ENCODE data around the gene BBIP1. TPM values are rescaled to one million over a fixed set of nuclear protein-coding genes. Genes with fewer than 3 reads are reported as not detected.

The BBIP1 gene
- total RNA-seq, 4 donors from 2014 or later = 8.9 to 15.3 (median 11.7) TPM

- intact Hi-C loops (cut with DNase I; ENCODE audit: low total_unique reads) = no loop called here
- Histone ChIP-seq H3K9me3 (no peaks in the 10 kb centered on the region), H3K27me3 (no peaks in the 10 kb centered on the region), H3K36me3 (peaks cover 0 to 40% of the 10 kb centered on the region in 2 donors), H3K4me1 (no peaks in the 10 kb centered on the region), H3K4me3 (no peak overlapping the region), H3K27ac (no peak overlapping the region)
- DNase-seq = no peak
- TF ChIP-seq POLR2A (IDR thresholded peaks at IDR 0.05) = no peak
- TF ChIP-seq CTCF (IDR thresholded peaks at IDR 0.05 in 4 of 5, conservative IDR thresholded peaks at IDR 0.05 in 1 of 5) = no peak
- in situ Hi-C loops (cut with MboI; ENCODE audit: low sequenced_read_pairs in 4 of 4) = loop anchor here in 3 of 4 donors (5.0 to 25.0 kb wide), 5 partner anchors 84 to 574 kb away; partner anchors contain the start of gene SMNDC1 (in 1 of the 3)
- ATAC-seq = no peak
Measured at GRCh38 chr10:110885932-110886674, 32.9 kb downstream of the BBIP1 start.

- DNase-seq (no peak), ATAC-seq (no peak)
- no peak overlapping the region for H3K4me3 ChIP-seq
- TF ChIP-seq POLR2A (IDR thresholded peaks at IDR 0.05) = no peak
- TF ChIP-seq CTCF (IDR thresholded peaks at IDR 0.05 in 4 of 5, conservative IDR thresholded peaks at IDR 0.05 in 1 of 5) = no peak
- in situ Hi-C loops (cut with MboI; ENCODE audit: low sequenced_read_pairs in 4 of 4) (loop anchor here (5.0 to 25.0 kb wide), 5 partner anchors 77 to 572 kb away; partner anchors contain the start of gene SMNDC1 (in 1 of the 4)), intact Hi-C loops (cut with DNase I; ENCODE audit: low total_unique reads) (no loop called here)
- H3K27me3 ChIP-seq = no peaks in the 10 kb centered on the region
- no peak overlapping the region for H3K27ac ChIP-seq
- peaks cover 0 to 36% of the 10 kb centered on the region in 2 donors for H3K36me3 ChIP-seq
- H3K4me1 ChIP-seq = peaks cover 0 to 7% of the 10 kb centered on the region in 2 donors
- no peaks in the 10 kb centered on the region for H3K9me3 ChIP-seq
Measured at GRCh38 chr10:110883924-110884323, 35.1 kb downstream of the BBIP1 start.

- in situ Hi-C loops (cut with MboI; ENCODE audit: low sequenced_read_pairs in 4 of 4) = loop anchor here (5.0 to 25.0 kb wide), 5 partner anchors 75 to 570 kb away; partner anchors contain the start of gene SMNDC1 (in 1 of the 4)
- DNase-seq = no peak
- no peak for ATAC-seq
Measured at GRCh38 chr10:110881905-110882304, 37.1 kb downstream of the BBIP1 start.

GRCh38 chr10:110881247-110881646 is 37.7 kb downstream of the BBIP1 start:
- no peak overlapping the region for H3K4me3 ChIP-seq
- ATAC-seq (no peak), DNase-seq (no peak)
- no peaks in the 10 kb centered on the region for H3K27me3 ChIP-seq
- H3K9me3 ChIP-seq = no peaks in the 10 kb centered on the region
- peaks cover 0 to 23% of the 10 kb centered on the region in 2 donors for H3K36me3 ChIP-seq
- TF ChIP-seq POLR2A (IDR thresholded peaks at IDR 0.05) (no peak), CTCF (IDR thresholded peaks at IDR 0.05 in 4 of 5, conservative IDR thresholded peaks at IDR 0.05 in 1 of 5) (no peak)
- peaks cover 0 to 7% of the 10 kb centered on the region in 2 donors for H3K4me1 ChIP-seq
- H3K27ac ChIP-seq = no peak overlapping the region
- in situ Hi-C loops (cut with MboI; ENCODE audit: low sequenced_read_pairs in 4 of 4) = loop anchor here (5.0 to 25.0 kb wide), 5 partner anchors 74 to 569 kb away; partner anchors contain the start of gene SMNDC1 (in 1 of the 4)
- intact Hi-C loops (cut with DNase I; ENCODE audit: low total_unique reads) = no loop called here

More at GRCh38 chr10:110881905-110882304, 37.1 kb downstream of the BBIP1 start:
- Histone ChIP-seq H3K4me1 (peaks cover 0 to 7% of the 10 kb centered on the region in 2 donors), H3K27me3 (no peaks in the 10 kb centered on the region), H3K36me3 (peaks cover 0 to 24% of the 10 kb centered on the region in 2 donors), H3K27ac (no peak overlapping the region), H3K4me3 (no peak overlapping the region), H3K9me3 (no peaks in the 10 kb centered on the region)
- no peak for TF ChIP-seq POLR2A (IDR thresholded peaks at IDR 0.05)
- TF ChIP-seq CTCF (IDR thresholded peaks at IDR 0.05 in 4 of 5, conservative IDR thresholded peaks at IDR 0.05 in 1 of 5) = no peak
- intact Hi-C loops (cut with DNase I; ENCODE audit: low total_unique reads) = no loop called here
